T-helper 2 cell treated with Interferon-gamma antibody and Interleukin-4, amounts not matched to agents 5 μg/mL and 100 μg/mL, for 36 hours (primary cell): Measurements from ENCODE around the gene TAC3.
"Not testable (repeated sequence)": the region's sequence is repeated elsewhere in the genome, so short reads cannot be mapped to it uniquely, and the experiment has no call there.

ENCODE experiments used
- DNase-seq: peaks from one replicate; pipeline ENCODE4 v3.0.0; 2021; ENCODE audit warnings: low spot score
- H3K27ac Mint-ChIP-seq: one replicate; pipeline ENCODE4 v1.8.0; 2021; ENCODE audit warnings: mild to moderate bottlenecking, mixed read lengths
- H3K27me3 Mint-ChIP-seq: one replicate; pipeline ENCODE4 v1.8.0; 2021; ENCODE audit warnings: low read depth, mixed read lengths
- H3K36me3 Mint-ChIP-seq: one replicate; pipeline ENCODE4 v1.8.0; 2021; ENCODE audit warnings: low read depth, mixed read lengths
- H3K4me1 Mint-ChIP-seq: one replicate; pipeline ENCODE4 v1.8.0; 2021; ENCODE audit warnings: low read depth, mixed read lengths
- H3K4me3 Mint-ChIP-seq: one replicate; pipeline ENCODE4 v1.8.0; 2022; ENCODE audit warnings: mild to moderate bottlenecking, moderate library complexity, mixed read lengths
- H3K9me3 Mint-ChIP-seq: one replicate; pipeline ENCODE4 v1.8.0; 2021; ENCODE audit warnings: mixed read lengths

Gene TAC3

DNA sequence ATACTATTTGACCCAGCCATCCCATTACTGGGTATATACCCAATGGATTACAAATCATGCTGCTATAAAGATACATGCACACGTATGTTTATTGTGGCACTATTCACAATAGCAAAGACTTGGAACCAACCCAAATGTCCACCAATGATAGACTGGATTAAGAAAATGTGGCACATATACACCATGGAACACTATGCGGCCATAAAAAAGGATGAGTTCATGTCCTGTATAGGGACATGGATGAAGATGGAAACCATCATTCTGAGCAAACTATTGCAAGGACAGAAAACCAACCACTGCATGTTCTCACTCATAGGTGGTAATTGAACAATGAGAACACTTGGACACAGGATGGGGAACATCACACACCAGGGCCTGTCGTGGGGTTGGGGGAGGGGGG lies 42.1 kb downstream of the TAC3 start:
- DNase-seq, H3K36me3 Mint-ChIP-seq, H3K27ac Mint-ChIP-seq, H3K4me1 Mint-ChIP-seq, H3K4me3 Mint-ChIP-seq, H3K9me3 Mint-ChIP-seq: not testable (repeated sequence)
- H3K27me3 Mint-ChIP-seq = peaks cover 12% of the 10 kb centered on the region

DNA sequence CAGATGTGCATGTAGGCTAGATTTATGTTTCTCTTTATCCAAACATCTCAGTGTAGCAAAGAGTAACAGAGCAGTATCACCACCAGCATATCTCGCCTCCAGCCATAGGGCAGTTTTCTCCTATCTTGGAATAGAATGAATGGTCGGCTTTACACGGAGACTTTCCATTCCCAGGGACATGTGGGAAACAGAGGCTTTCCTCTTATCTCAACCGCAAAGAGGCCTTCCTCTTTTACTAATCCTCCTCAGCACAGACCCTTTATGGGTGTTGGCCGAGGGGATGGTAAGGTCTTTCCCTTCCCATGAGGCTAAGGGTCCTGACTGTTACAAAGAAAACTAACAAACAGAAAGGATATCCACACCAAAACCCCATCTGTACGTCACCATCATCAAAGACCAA lies 47.4 kb downstream of the TAC3 start:
- not testable (repeated sequence) for H3K27ac Mint-ChIP-seq, H3K36me3 Mint-ChIP-seq, DNase-seq, H3K9me3 Mint-ChIP-seq, H3K4me3 Mint-ChIP-seq, H3K4me1 Mint-ChIP-seq
- peaks cover 16% of the 10 kb centered on the region for H3K27me3 Mint-ChIP-seq

DNA sequence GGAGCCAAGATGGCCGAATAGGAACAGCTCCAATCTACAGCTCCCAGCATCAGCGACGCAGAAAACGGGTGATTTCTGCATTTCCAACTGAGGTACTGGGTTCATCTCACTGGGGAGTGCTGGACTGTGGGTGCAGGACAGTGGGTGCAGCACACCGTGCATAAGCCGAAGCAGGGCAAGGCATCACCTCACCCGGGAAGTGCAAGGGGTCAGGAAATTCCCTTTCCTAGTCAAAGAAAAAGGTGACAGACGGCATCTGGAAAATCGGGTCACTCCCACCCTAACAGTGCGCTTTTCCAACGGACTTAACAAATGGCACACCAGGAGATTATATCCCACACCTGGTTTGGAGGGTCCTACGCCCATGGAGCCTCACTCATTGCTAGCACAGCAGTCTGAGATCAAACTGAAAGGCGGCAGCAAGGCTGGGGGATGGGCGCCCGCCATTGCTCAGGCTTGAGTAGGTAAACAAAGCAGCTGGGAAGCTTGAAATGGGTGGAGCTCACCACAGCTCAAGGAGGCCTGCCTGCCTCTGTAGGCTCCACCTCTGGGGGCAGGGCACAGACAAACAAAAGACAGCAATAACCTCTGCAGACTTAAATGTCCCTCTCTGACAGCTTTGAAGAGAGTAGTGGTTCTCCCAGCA lies 50.2 kb downstream of the TAC3 start:
- H3K27ac Mint-ChIP-seq, H3K4me3 Mint-ChIP-seq, H3K27me3 Mint-ChIP-seq, H3K4me1 Mint-ChIP-seq, H3K36me3 Mint-ChIP-seq, DNase-seq, H3K9me3 Mint-ChIP-seq: not testable (repeated sequence)

DNA sequence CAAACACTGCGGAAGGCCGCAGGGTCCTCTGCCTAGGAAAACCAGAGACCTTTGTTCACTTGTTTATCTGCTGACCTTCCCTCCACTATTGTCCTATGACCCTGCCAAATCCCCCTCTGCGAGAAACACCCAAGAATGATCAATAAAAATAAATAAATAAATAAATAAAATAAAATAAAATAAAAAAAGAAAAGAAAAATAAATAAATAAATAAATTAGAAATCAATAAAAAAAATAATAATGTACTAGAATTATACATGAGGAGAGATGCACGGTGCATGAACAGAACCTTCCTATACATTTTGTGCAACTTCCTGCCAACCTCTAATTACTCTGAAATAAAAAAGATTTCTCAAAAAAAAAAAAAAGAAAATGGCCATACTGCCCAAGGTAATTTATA lies 51.2 kb downstream of the TAC3 start:
- H3K27ac Mint-ChIP-seq, DNase-seq, H3K36me3 Mint-ChIP-seq, H3K4me3 Mint-ChIP-seq, H3K9me3 Mint-ChIP-seq, H3K4me1 Mint-ChIP-seq: not testable (repeated sequence)
- H3K27me3 Mint-ChIP-seq = peaks cover 12% of the 10 kb centered on the region

DNA sequence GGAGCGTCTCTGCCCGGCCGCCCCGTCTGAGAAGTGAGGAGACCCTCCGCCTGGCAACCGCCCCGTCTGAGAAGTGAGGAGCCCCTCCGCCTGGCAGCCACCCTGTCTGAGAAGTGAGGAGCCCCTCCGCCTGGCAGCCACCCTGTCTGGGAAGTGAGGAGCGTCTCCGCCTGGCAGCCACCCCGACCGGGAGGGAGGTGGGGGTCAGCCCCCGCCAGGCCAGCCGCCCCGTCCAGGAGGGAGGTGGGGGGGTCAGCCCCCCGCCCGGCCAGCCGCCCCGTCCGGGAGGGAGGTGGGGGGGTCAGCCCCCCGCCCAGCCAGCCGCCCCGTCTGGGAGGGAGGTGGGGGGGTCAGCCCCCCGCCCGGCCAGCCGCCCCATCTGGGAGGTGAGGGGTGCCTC lies 52.8 kb downstream of the TAC3 start:
- H3K36me3 Mint-ChIP-seq, DNase-seq, H3K4me3 Mint-ChIP-seq, H3K27ac Mint-ChIP-seq, H3K9me3 Mint-ChIP-seq, H3K4me1 Mint-ChIP-seq: not testable (repeated sequence)
- peaks cover 12% of the 10 kb centered on the region for H3K27me3 Mint-ChIP-seq

DNA sequence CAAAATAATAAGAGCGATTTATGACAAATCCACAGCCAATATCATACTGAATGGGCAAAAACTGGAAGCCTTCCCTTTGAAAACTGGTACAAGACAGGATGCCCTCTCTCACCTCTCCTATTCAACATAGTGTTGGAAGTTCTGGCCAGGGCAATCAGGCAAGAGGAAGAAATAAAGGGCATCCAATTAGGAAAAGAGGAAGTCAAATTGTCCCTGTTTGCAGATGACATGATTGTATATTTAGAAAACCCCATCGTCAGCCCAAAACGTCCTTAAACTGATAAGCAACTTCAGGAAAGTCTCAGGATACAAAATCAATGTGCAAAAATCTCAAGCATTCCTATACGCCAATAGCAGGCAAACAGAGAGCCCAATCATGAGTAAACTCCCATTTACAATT lies 54.1 kb downstream of the TAC3 start:
- not testable (repeated sequence) for H3K27ac Mint-ChIP-seq, H3K9me3 Mint-ChIP-seq, H3K36me3 Mint-ChIP-seq, H3K27me3 Mint-ChIP-seq, H3K4me3 Mint-ChIP-seq, DNase-seq, H3K4me1 Mint-ChIP-seq
